ENCODE data around the gene TBC1D10A.

TBC1D10A gene

GRCh38 chr22:30245181-30245984 lies 81.4 kb downstream of the TBC1D10A start:
- DNase-seq: no peak

GRCh38 chr22:30244641-30245040 lies 82.1 kb downstream of the TBC1D10A start:
- no peak for DNase-seq

- no peak for DNase-seq
Observed at GRCh38 chr22:30244066-30244465, 82.7 kb downstream of the TBC1D10A start.

GRCh38 chr22:30243661-30244060 lies 83.1 kb downstream of the TBC1D10A start:
- no peak for DNase-seq

Data from NCI-H748 treated with DMSO at 0.1 percent for 48 hours (cell line).